Liver (tissue), 9 donors: Measurements from ENCODE around the gene RPL5. TPM values are rescaled to one million over a fixed set of nuclear protein-coding genes. Genes with fewer than 3 reads are reported as not detected.

ENCODE experiments used
- DNase-seq: peaks from one replicate; pipeline ENCODE4 v3.0.0-alpha.2; 2017; ENCODE audit warnings: low spot score
- H3K27ac ChIP-seq, 2 donors: one replicate each; pipeline ENCODE4 v1.7.0; 2013; ENCODE audit warnings: inconsistent platforms in 2 of 2, low read length in 2 of 2, control low read depth in 1 of 2, low read depth in 1 of 2, mild to moderate bottlenecking in 1 of 2
- H3K27me3 ChIP-seq, 4 donors: one replicate each; pipeline versions ENCODE4 v1.6.1 to v1.7.0; 2013; ENCODE audit warnings: low read length in 3 of 4, inconsistent platforms in 1 of 4, mild to moderate bottlenecking in 1 of 4, moderate library complexity in 1 of 4; ENCODE audit not compliant: control insufficient read depth in 4 of 4, insufficient read depth in 4 of 4
- H3K36me3 ChIP-seq, 4 donors: one replicate each; pipeline versions ENCODE4 v1.6.1 to v1.7.0; 2013; ENCODE audit warnings: low read length in 3 of 4, mild to moderate bottlenecking in 3 of 4, low read depth in 1 of 4, moderate library complexity in 1 of 4; ENCODE audit not compliant: control insufficient read depth in 4 of 4, insufficient read depth in 3 of 4
- H3K4me1 ChIP-seq, 4 donors: one replicate each; pipeline versions ENCODE4 v1.6.1 to v1.7.0; 2013; ENCODE audit warnings: low read length in 3 of 4, mild to moderate bottlenecking in 3 of 4, moderate library complexity in 1 of 4; ENCODE audit not compliant: control insufficient read depth in 4 of 4, insufficient read depth in 4 of 4
- H3K4me3 ChIP-seq, 3 donors: one replicate each; pipeline versions ENCODE4 v1.6.1 to v1.7.0; 2013; ENCODE audit warnings: low read length in 3 of 3, control low read depth in 1 of 3, low read depth in 1 of 3, mild to moderate bottlenecking in 1 of 3
- H3K9ac ChIP-seq, 2 donors: one replicate each; pipeline ENCODE4 v1.7.0; 2013; ENCODE audit warnings: low read length in 2 of 2, mild to moderate bottlenecking in 2 of 2, moderate library complexity in 2 of 2, control low read depth in 1 of 2, low read depth in 1 of 2
- H3K9me3 ChIP-seq, 4 donors: one replicate each; pipeline versions ENCODE4 v1.6.1 to v1.7.0; 2013; ENCODE audit warnings: low read length in 3 of 4; ENCODE audit not compliant: control insufficient read depth in 4 of 4
- EGR1 ChIP-seq, 2 donors: IDR thresholded peaks; 2 replicates each; pipeline ENCODE4 v1.6.1; 2016 to 2018; ENCODE audit warnings: antibody characterized with exemption in 2 of 2, low read depth in 2 of 2
- FOXA1 ChIP-seq: IDR thresholded peaks from 2 replicates; pipeline ENCODE4 v1.6.1; 2016; ENCODE audit warnings: antibody characterized with exemption
- FOXA2 ChIP-seq: IDR thresholded peaks from 2 replicates; pipeline ENCODE4 v1.6.1; 2016; ENCODE audit warnings: antibody characterized with exemption
- GABPA ChIP-seq, 2 donors: IDR thresholded peaks in 1 of 2; conservative IDR thresholded peaks in 1 of 2; 2 replicates each; pipeline ENCODE4 v1.6.1; 2016; ENCODE audit warnings: antibody characterized with exemption in 2 of 2, mild to moderate bottlenecking in 1 of 2, moderate library complexity in 1 of 2
- HNF4A ChIP-seq, 2 donors: conservative IDR thresholded peaks; 2 replicates each; pipeline ENCODE4 v1.6.1; 2016; ENCODE audit warnings: antibody characterized with exemption in 2 of 2, mild to moderate bottlenecking in 2 of 2
- HNF4G ChIP-seq: IDR thresholded peaks from 2 replicates; pipeline ENCODE4 v1.6.1; 2016; ENCODE audit warnings: antibody characterized with exemption
- JUND ChIP-seq, 2 donors: IDR thresholded peaks; 2 replicates each; pipeline ENCODE4 v1.6.1; 2016; ENCODE audit warnings: antibody characterized with exemption in 2 of 2
- NR2F2 ChIP-seq: IDR thresholded peaks from 2 replicates; pipeline ENCODE4 v1.6.1; 2016; ENCODE audit warnings: antibody characterized with exemption
- RAD21 ChIP-seq, 2 donors: IDR thresholded peaks; 2 replicates each; pipeline ENCODE4 v1.6.1; 2016; ENCODE audit warnings: antibody characterized with exemption in 2 of 2, mild to moderate bottlenecking in 2 of 2
- RXRA ChIP-seq, 2 donors: IDR thresholded peaks; 2 replicates each; pipeline ENCODE4 v1.6.1; 2017 to 2018; ENCODE audit warnings: antibody characterized with exemption in 2 of 2, mild to moderate bottlenecking in 1 of 2
- SP1 ChIP-seq: IDR thresholded peaks from 2 replicates; pipeline ENCODE4 v1.6.1; 2018; ENCODE audit warnings: antibody characterized with exemption, mild to moderate bottlenecking
- TAF1 ChIP-seq: conservative IDR thresholded peaks from 2 replicates; pipeline ENCODE4 v1.6.1; 2016; ENCODE audit warnings: antibody characterized with exemption, mild to moderate bottlenecking
- YY1 ChIP-seq: IDR thresholded peaks from 2 replicates; pipeline ENCODE4 v1.6.1; 2016; ENCODE audit warnings: antibody characterized with exemption, mild to moderate bottlenecking
- WGBS: extraction: QIAGEN DNeasy Blood & Tissue Kit; methylation state at CpG from one replicate; pipeline ENCODE4 v1.1.7; 2013; 5-methylcytosine and 5-hydroxymethylcytosine counted together
- polyA plus RNA-seq, 2 donors: library from polyadenylated mRNA; stranded (reverse) in 1 of 2; unstranded in 1 of 2; fragments of 200-250 nt in 1 of 2; fragments of >200 nt in 1 of 2; fragmentation: Nextera tagmentation in 1 of 2; extraction: Ambion mirVana in 1 of 2; gene quantifications; one replicate each; pipeline versions ENCODE4 v1.2.1 to v1.2.3, GENCODE V29; 2013 to 2015
- total RNA-seq, 2 donors: library from RNA; depleted of rRNA; stranded (reverse); fragments of >200 nt; gene quantifications; one replicate each; pipeline ENCODE4 v1.2.3, GENCODE V29; 2014
- TF ChIP-seq, protein P1 (sequence below): IDR thresholded peaks from 2 replicates; pipeline ENCODE4 v1.6.1; 2016; ENCODE audit warnings: antibody characterized with exemption
- TF ChIP-seq, protein P2 (sequence below): fragments of 150-350 bp; IDR thresholded peaks from 2 replicates; pipeline ENCODE4 v1.5.1; 2017; ENCODE audit warnings: improper control_type of control experiment, low read depth, low read length; ENCODE audit not compliant: missing input control
- TF ChIP-seq, protein P3 (sequence below): IDR thresholded peaks from 2 replicates; pipeline ENCODE4 v1.6.1; 2016; ENCODE audit warnings: antibody characterized with exemption
- TF ChIP-seq, protein P4 (sequence below): IDR thresholded peaks from 2 replicates; pipeline ENCODE4 v1.6.1; 2016; ENCODE audit warnings: antibody characterized with exemption
- TF ChIP-seq, protein P5 (sequence below): IDR thresholded peaks from 2 replicates; pipeline ENCODE4 v1.6.1; 2016; ENCODE audit warnings: antibody characterized with exemption, mild to moderate bottlenecking
- donor health status: healthy.
- donor health status: healthy.
- donor health status: healthy.
- donor health status: healthy.
- donor health status: healthy.

RPL5 gene
- total and polyA plus RNA-seq, 4 donors, result 336 to 765 (median 401) TPM

DNA sequence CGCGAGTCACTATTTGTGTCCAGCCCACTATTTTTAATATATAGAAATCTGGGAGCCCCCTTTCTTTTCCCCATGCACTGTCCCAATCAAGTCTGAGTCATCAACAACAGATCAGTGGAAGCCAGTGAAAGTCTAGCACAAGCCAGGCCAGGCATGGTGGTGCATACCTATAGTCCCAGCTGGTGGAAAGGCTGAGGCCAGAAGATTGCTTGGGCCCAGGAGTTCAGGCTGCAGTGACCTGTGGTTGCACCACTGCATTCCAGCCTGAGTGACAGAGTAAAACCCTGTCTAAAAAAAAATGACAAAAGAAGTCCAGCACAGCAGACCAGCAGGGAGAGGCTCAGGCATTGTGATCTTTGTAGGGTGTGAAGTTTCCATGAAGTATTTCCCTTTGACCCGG, 9.0 kb upstream of the RPL5 start:
- 86% methylated on average over 3 of the region's 3 CpGs for WGBS
- Histone ChIP-seq H3K36me3 (no peaks in the 10 kb centered on the region), H3K27me3 (no peaks in the 10 kb centered on the region), H3K9me3 (no peaks in the 10 kb centered on the region), H3K27ac (no peak overlapping the region), H3K9ac (no peak overlapping the region), H3K4me3 (no peak overlapping the region), H3K4me1 (peaks cover 0 to 3% (median 2%) of the 10 kb centered on the region in 4 donors)
- DNase-seq, result no peak
- TF ChIP-seq FOXA1, result no peak
- no peak for TF ChIP-seq RAD21 (IDR thresholded peaks at IDR 0.05)
- TF ChIP-seq YY1, result no peak
- TF ChIP-seq, protein P1, sequence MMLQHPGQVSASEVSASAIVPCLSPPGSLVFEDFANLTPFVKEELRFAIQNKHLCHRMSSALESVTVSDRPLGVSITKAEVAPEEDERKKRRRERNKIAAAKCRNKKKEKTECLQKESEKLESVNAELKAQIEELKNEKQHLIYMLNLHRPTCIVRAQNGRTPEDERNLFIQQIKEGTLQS, result no peak
- TF ChIP-seq GABPA (IDR thresholded peaks at IDR 0.05 in 1 of 2, conservative IDR thresholded peaks at IDR 0.05 in 1 of 2), result no peak
- peak; percentile 14 for TF ChIP-seq SP1
- TF ChIP-seq, protein P2, sequence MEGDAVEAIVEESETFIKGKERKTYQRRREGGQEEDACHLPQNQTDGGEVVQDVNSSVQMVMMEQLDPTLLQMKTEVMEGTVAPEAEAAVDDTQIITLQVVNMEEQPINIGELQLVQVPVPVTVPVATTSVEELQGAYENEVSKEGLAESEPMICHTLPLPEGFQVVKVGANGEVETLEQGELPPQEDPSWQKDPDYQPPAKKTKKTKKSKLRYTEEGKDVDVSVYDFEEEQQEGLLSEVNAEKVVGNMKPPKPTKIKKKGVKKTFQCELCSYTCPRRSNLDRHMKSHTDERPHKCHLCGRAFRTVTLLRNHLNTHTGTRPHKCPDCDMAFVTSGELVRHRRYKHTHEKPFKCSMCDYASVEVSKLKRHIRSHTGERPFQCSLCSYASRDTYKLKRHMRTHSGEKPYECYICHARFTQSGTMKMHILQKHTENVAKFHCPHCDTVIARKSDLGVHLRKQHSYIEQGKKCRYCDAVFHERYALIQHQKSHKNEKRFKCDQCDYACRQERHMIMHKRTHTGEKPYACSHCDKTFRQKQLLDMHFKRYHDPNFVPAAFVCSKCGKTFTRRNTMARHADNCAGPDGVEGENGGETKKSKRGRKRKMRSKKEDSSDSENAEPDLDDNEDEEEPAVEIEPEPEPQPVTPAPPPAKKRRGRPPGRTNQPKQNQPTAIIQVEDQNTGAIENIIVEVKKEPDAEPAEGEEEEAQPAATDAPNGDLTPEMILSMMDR, result no peak
- TF ChIP-seq JUND (IDR thresholded peaks at IDR 0.05), result no peak
- TF ChIP-seq RXRA (IDR thresholded peaks at IDR 0.05), result no peak

DNA sequence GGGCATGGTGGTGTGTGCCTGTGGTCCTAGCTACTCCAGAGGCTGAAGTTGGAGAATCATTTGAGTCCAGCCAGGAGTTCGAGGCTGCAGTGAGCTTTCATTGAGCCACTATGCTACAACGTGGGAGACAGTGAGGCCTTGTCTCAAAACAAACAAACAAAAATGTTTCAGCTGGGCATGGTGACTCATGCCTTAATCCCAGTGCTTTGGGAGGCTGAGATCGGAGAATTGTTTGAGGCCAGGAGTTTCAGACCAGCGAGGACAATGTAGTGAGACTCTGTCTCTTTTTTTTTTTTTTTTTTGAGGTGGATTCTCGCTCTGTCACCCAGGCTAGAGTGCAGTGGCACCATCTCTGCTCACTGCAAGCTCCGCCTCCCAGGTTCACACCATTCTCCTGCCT, 5.0 kb upstream of the RPL5 start:
- no peaks in the 10 kb centered on the region for H3K4me1 ChIP-seq
- TF ChIP-seq TAF1 (no peak), HNF4G (no peak), YY1 (no peak), JUND (IDR thresholded peaks at IDR 0.05) (no peak), RAD21 (IDR thresholded peaks at IDR 0.05) (no peak), EGR1 (IDR thresholded peaks at IDR 0.05; ENCODE audit: low read depth in 2 of 2) (no peak), GABPA (IDR thresholded peaks at IDR 0.05 in 1 of 2, conservative IDR thresholded peaks at IDR 0.05 in 1 of 2) (no peak), NR2F2 (no peak), SP1 (no peak), FOXA1 (no peak), FOXA2 (no peak), RXRA (IDR thresholded peaks at IDR 0.05) (no peak), HNF4A (conservative IDR thresholded peaks at IDR 0.05) (no peak)
- TF ChIP-seq, protein P3, sequence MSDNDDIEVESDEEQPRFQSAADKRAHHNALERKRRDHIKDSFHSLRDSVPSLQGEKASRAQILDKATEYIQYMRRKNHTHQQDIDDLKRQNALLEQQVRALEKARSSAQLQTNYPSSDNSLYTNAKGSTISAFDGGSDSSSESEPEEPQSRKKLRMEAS, result no peak
- TF ChIP-seq, protein P4, sequence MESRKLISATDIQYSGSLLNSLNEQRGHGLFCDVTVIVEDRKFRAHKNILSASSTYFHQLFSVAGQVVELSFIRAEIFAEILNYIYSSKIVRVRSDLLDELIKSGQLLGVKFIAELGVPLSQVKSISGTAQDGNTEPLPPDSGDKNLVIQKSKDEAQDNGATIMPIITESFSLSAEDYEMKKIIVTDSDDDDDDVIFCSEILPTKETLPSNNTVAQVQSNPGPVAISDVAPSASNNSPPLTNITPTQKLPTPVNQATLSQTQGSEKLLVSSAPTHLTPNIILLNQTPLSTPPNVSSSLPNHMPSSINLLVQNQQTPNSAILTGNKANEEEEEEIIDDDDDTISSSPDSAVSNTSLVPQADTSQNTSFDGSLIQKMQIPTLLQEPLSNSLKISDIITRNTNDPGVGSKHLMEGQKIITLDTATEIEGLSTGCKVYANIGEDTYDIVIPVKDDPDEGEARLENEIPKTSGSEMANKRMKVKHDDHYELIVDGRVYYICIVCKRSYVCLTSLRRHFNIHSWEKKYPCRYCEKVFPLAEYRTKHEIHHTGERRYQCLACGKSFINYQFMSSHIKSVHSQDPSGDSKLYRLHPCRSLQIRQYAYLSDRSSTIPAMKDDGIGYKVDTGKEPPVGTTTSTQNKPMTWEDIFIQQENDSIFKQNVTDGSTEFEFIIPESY, result no peak
- TF ChIP-seq, protein P2, result no peak
- TF ChIP-seq, protein P1, result no peak
- TF ChIP-seq, protein P5, sequence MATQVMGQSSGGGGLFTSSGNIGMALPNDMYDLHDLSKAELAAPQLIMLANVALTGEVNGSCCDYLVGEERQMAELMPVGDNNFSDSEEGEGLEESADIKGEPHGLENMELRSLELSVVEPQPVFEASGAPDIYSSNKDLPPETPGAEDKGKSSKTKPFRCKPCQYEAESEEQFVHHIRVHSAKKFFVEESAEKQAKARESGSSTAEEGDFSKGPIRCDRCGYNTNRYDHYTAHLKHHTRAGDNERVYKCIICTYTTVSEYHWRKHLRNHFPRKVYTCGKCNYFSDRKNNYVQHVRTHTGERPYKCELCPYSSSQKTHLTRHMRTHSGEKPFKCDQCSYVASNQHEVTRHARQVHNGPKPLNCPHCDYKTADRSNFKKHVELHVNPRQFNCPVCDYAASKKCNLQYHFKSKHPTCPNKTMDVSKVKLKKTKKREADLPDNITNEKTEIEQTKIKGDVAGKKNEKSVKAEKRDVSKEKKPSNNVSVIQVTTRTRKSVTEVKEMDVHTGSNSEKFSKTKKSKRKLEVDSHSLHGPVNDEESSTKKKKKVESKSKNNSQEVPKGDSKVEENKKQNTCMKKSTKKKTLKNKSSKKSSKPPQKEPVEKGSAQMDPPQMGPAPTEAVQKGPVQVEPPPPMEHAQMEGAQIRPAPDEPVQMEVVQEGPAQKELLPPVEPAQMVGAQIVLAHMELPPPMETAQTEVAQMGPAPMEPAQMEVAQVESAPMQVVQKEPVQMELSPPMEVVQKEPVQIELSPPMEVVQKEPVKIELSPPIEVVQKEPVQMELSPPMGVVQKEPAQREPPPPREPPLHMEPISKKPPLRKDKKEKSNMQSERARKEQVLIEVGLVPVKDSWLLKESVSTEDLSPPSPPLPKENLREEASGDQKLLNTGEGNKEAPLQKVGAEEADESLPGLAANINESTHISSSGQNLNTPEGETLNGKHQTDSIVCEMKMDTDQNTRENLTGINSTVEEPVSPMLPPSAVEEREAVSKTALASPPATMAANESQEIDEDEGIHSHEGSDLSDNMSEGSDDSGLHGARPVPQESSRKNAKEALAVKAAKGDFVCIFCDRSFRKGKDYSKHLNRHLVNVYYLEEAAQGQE, result no peak
- H3K9me3 ChIP-seq, result no peaks in the 10 kb centered on the region
- no peak overlapping the region for H3K9ac ChIP-seq
- no peaks in the 10 kb centered on the region for H3K27me3 ChIP-seq
- no peak for DNase-seq
- H3K36me3 ChIP-seq, result no peaks in the 10 kb centered on the region
- whole genome bisulfite sequencing, result 86% methylated on average over 6 of the region's 6 CpGs
- no peak overlapping the region for H3K27ac ChIP-seq
- H3K4me3 ChIP-seq, result no peak overlapping the region
